Natural killer cell (primary cell): ENCODE results near the gene DTX3. TPM values are rescaled to one million over a fixed set of nuclear protein-coding genes. Genes with fewer than 3 reads are reported as not detected.
A peak's percentile ranks its signal among the peaks of the same experiment; 100 is the strongest.

Source experiments
- ATAC-seq, 3 donors: fragments of 150-1000 bp in 2 of 3; fragments of 200-7000 bp in 1 of 3; cut with Tn5 transposase; 1 replicate in 1 of 3; 2 replicates in 2 of 3; pipeline ENCODE4 v1.10.0; 2021; ENCODE audit warnings: mild to moderate bottlenecking in 2 of 3, moderate library complexity in 2 of 3
- DNase-seq, 2 donors: peaks; one replicate each; pipeline versions ENCODE4 v3.0.0 to v3.0.0-alpha.2; 2013 to 2021; ENCODE audit warnings: mixed read lengths in 1 of 2
- H3K27ac ChIP-seq: one replicate; pipeline ENCODE4 v1.5.1; 2013; ENCODE audit warnings: mild to moderate bottlenecking, low read length
- H3K27me3 ChIP-seq: one replicate; pipeline ENCODE4 v1.6.1; 2013; ENCODE audit warnings: low read length; ENCODE audit not compliant: control insufficient read depth, insufficient read depth
- H3K36me3 ChIP-seq: one replicate; pipeline ENCODE4 v1.6.1; 2013; ENCODE audit warnings: low read length; ENCODE audit not compliant: control insufficient read depth, insufficient read depth
- H3K4me1 ChIP-seq: one replicate; pipeline ENCODE4 v1.6.1; 2013; ENCODE audit warnings: low read length; ENCODE audit not compliant: control insufficient read depth, insufficient read depth
- H3K4me3 ChIP-seq: one replicate; pipeline ENCODE4 v1.5.1; 2013; ENCODE audit warnings: low read length
- H3K9me3 ChIP-seq: one replicate; pipeline ENCODE4 v1.6.1; 2013; ENCODE audit warnings: low read length; ENCODE audit not compliant: control insufficient read depth, insufficient read depth
- H3K27ac Mint-ChIP-seq, 2 donors: one replicate each; pipeline ENCODE4 v1.8.0; 2022; ENCODE audit warnings: mild to moderate bottlenecking in 2 of 2, mixed read lengths in 2 of 2, moderate library complexity in 1 of 2
- H3K27me3 Mint-ChIP-seq, 2 donors: one replicate each; pipeline ENCODE4 v1.8.0; 2022; ENCODE audit warnings: low read depth in 2 of 2, mixed read lengths in 2 of 2
- H3K36me3 Mint-ChIP-seq: one replicate; pipeline ENCODE4 v1.8.0; 2022; ENCODE audit warnings: mixed read lengths
- H3K4me1 Mint-ChIP-seq, 2 donors: one replicate each; pipeline ENCODE4 v1.8.0; 2022; ENCODE audit warnings: mixed read lengths in 2 of 2
- H3K4me3 Mint-ChIP-seq: one replicate; pipeline ENCODE4 v1.8.0; 2022; ENCODE audit warnings: mild to moderate bottlenecking, moderate library complexity, mixed read lengths
- H3K9me3 Mint-ChIP-seq, 2 donors: one replicate each; pipeline ENCODE4 v1.8.0; 2022; ENCODE audit warnings: mixed read lengths in 2 of 2
- CTCF ChIP-seq: fragments of 200-600 bp; IDR thresholded peaks from one replicate; pipeline ENCODE4 v1.8.0; 2022; ENCODE audit warnings: antibody characterized with exemption
- whole genome bisulfite sequencing: methylation state at CpG from one replicate; pipeline ENCODE4 v1.1.7; 2013; ENCODE audit warnings: missing lambda C conversion rate; ENCODE audit not compliant: insufficient coverage; 5-methylcytosine and 5-hydroxymethylcytosine counted together
- intact Hi-C: fragments of 100-400 bp; cut with micrococcal nuclease; formaldehyde crosslinking; loops from one replicate; pipeline ENCODE4 v1.14.2; 2022
- total RNA-seq, 4 donors: library from RNA; stranded (reverse); fragments of 120-200 nt in 1 of 4; gene quantifications; one replicate each; pipeline versions ENCODE4 v1.2.3 to v1.2.4, GENCODE V29; 2013 to 2022

The DTX3 gene
- total RNA-seq, 3 donors from 2014 or later (not counting 1 experiment from before 2014, with no cell fraction given), result 65.1 to 81.1 (median 77.0) TPM

DNA sequence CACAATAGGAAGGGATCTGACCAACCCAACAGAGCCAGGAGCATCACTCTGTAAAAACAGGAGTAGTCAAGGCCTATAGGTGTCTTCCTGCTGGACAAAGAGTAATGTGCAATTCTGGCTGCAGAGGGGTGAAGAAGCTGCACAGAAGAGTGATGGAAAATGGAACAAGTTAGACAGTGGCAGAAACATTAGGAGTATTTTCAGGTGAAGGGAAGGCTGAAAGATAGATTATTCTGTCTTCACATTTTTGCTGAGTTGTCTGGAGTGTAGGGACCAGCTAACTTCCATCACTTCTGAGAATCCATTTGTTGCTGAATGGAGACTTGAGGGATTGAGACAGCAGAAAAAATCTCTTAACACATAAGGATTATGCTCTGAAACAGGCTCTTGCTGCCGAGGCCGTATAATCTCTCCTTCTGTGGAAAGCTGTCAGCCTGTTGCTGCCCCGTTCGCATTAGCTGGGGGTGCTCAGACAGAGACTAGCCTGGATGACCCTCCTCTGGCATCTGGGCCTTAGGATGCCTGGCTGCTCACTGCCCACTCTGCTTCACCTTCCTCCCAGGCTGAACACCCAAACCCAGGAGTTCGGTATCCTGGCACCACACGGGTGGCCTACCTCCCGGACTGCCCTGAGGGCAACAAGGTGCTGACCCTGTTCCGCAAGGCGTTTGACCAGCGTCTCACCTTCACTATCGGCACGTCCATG is 3.5 kb downstream of the DTX3 start:
- ATAC-seq (no peak), DNase-seq (no peak)
- H3K9me3 ChIP-seq, result no peaks in the 10 kb centered on the region
- Mint-ChIP-seq H3K27me3 (no peaks in the 10 kb centered on the region), H3K27ac (peak overlapping the region in 1 of 2 donors; percentile 6), H3K36me3 (no peaks in the 10 kb centered on the region), H3K9me3 (no peaks in the 10 kb centered on the region), H3K4me3 (no peak overlapping the region), H3K4me1 (peaks cover 31 to 47% of the 10 kb centered on the region in 2 donors)
- intact Hi-C loops, result no loop called here
- no peak for TF ChIP-seq CTCF
- peaks cover 45% of the 10 kb centered on the region for H3K4me1 ChIP-seq
- peaks cover 5% of the 10 kb centered on the region for H3K27me3 ChIP-seq
- WGBS, result 96% methylated on average over 12 of the region's 12 CpGs
- H3K27ac ChIP-seq, result no peak overlapping the region
- H3K36me3 ChIP-seq, result peaks cover 4% of the 10 kb centered on the region
- H3K4me3 ChIP-seq, result no peak overlapping the region

GRCh38 chr12:57609101-57609780 is 4.6 kb downstream of the DTX3 start:
- peaks cover 5% of the 10 kb centered on the region for H3K27me3 ChIP-seq
- H3K27me3 Mint-ChIP-seq, result no peaks in the 10 kb centered on the region

DNA sequence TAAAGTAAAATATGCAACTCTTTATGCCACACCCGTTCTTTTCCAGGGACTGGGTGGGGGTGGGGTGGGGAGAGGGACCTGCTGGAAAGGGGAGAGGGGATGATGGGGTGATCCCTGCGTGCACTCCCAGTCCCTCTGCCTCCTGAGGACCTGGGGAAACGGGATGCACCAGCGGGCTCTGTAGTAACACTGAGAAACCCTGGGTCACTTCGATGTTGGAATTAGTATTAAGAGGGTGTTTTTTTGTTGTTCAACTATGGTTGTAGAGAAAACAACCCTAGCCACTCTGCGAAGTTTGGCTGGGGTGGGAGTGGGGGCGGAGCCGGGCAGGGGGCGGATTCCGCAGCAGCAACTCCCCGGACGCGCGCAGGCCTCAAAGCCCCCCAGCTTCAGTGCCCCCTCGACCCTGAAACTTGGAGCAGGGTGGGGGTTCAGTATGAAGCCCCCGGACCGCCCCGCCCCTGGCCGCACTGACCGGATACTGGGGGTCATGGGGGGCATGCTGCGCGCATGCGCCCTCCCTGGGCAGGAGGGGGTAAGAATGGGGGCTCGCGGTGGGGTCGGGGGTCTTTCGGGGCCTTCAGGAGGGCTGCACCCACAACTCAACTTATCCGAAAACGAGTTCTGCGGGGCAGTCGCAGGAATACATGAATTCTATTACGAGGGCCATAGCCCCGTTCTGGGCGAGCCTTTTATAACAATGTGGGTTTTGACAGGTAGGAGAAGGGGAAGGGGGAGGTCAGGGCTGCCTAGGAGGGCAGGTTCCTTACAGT is 5.3 kb downstream of the DTX3 start:
- intact Hi-C loops, result no loop called here
- H3K27me3 Mint-ChIP-seq, result no peaks in the 10 kb centered on the region
- H3K4me1 Mint-ChIP-seq, result peaks cover 18 to 28% of the 10 kb centered on the region in 2 donors
- Histone ChIP-seq H3K4me1 (peaks cover 42% of the 10 kb centered on the region), H3K9me3 (no peaks in the 10 kb centered on the region), H3K36me3 (peaks cover 4% of the 10 kb centered on the region), H3K27ac (no peak overlapping the region), H3K4me3 (no peak overlapping the region), H3K27me3 (peaks cover 5% of the 10 kb centered on the region)
- H3K27ac Mint-ChIP-seq, result peak overlapping the region in 1 of 2 donors; percentile 2
- peak overlapping the region; percentile 85 for H3K4me3 Mint-ChIP-seq
- TF ChIP-seq CTCF, result no peak
- H3K36me3 Mint-ChIP-seq, result no peaks in the 10 kb centered on the region
- DNase-seq (no peak), ATAC-seq (no peak)
- 50% methylated on average over 34 of the region's 34 CpGs for WGBS
- H3K9me3 Mint-ChIP-seq, result no peaks in the 10 kb centered on the region

More at GRCh38 chr12:57609101-57609780, 4.6 kb downstream of the DTX3 start:
- H3K4me3 ChIP-seq, result no peak overlapping the region
- peaks cover 19 to 36% of the 10 kb centered on the region in 2 donors for H3K4me1 Mint-ChIP-seq
- TF ChIP-seq CTCF, result no peak
- no peaks in the 10 kb centered on the region for H3K36me3 Mint-ChIP-seq
- WGBS, result 95% methylated on average over 16 of the region's 19 CpGs
- H3K9me3 Mint-ChIP-seq, result no peaks in the 10 kb centered on the region
- no peak overlapping the region for H3K27ac ChIP-seq
- ATAC-seq (no peak), DNase-seq (no peak)
- H3K9me3 ChIP-seq, result no peaks in the 10 kb centered on the region
- peaks cover 4% of the 10 kb centered on the region for H3K36me3 ChIP-seq
- intact Hi-C loops, result no loop called here
- no peak overlapping the region for H3K27ac Mint-ChIP-seq
- no peak overlapping the region for H3K4me3 Mint-ChIP-seq
- peaks cover 44% of the 10 kb centered on the region for H3K4me1 ChIP-seq
